Measurements from ENCODE around the gene TRMT10C.
"Not testable (repeated sequence)": the region's sequence is repeated elsewhere in the genome, so short reads cannot be mapped to it uniquely, and the experiment has no call there.

The TRMT10C gene

DNA sequence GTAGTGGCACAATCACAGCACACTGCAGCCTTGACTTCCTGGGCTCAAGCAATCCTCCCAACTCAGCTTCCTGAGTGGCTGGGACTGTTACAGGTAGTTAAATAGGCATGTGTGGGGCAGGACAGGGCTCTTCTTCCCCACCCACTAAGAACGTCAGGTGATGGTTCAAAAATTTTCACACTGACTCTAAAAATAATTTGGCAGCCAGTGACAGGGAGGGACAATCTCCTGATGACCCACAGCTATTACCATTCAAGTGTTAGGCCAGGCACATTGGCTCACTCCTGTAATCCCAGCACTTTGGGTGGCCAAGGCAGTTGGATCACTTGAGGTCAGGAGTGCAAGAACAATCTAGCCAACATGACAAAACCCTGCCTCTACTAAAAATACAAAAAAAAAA, 12.2 kb upstream of the TRMT10C start:
- no peak for DNase-seq

DNA sequence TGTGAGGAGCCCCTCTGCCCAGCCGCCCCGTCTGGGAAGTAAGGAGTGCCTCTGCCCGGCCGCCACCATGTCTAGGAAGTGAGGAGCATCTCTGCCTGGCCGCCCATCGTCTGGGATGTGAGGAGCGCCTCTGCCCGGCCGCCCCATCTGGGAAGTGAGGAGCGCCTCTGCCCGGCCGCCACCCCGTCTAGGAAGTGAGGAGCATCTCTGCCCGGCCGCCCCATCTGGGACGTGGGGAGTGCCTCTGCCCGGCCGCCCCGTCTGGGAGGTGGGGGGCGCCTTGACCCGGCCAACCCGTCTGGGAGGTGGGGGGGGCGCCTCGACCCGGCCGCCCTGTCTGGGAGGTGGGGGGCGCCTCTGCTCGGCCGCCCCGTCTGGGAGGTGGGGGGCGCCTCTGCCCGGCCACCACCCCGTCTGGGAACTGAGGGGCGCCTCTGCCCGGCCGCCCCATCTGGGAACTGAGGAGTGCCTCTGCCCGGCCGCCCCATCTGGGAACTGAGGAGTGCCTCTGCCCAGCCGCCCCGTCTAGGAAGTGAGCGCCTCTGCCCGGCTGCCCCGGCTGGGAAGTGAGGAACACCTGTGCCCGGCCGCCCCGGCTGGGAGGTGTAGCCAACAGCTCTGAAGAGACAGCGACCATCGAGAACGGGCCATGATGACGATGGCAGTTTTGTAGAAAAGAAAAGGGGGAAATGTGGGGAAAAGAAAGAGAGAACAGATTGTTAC, 10.1 kb upstream of the TRMT10C start:
- DNase-seq, result not testable (repeated sequence)

DNA sequence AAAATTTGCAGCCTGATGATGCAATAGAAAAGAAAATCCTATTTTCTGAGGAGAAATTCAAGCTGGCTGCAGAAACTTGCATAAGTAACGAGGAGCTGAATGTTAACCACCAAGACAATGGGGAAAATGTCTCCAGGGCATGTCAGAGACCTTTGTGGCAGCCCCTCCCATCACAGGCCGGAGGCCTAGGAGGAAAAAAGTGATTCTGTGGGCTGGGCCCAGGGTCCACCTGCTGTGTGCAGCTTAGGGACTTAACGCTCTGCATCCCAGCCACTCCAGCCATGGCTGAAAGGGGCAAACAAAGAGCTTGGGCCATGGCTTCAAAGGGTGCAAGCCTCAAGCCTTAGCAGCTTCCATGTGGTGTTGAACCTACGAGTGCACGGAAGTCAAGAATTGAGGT, 8.3 kb upstream of the TRMT10C start:
- not testable (repeated sequence) for DNase-seq

DNA sequence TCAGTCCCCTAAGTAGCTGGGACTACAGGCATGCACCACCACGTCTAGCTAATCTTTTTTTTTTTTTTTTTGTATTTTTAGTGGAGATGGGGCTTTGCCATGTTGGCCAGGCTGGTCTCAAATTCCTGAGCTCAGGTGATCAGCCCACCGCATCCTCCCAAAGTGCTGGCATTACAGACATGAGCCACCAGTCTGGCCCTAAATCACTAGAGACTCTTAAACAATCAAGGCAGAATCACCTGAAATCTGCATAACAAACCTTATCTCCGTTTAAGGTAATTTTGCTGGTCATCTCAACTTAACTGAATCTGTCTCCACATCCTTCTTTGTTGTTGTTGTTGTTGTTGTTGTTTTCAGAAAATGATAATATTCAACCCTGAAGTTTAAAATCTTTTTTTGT, 5.6 kb upstream of the TRMT10C start:
- DNase-seq, result no peak

DNA sequence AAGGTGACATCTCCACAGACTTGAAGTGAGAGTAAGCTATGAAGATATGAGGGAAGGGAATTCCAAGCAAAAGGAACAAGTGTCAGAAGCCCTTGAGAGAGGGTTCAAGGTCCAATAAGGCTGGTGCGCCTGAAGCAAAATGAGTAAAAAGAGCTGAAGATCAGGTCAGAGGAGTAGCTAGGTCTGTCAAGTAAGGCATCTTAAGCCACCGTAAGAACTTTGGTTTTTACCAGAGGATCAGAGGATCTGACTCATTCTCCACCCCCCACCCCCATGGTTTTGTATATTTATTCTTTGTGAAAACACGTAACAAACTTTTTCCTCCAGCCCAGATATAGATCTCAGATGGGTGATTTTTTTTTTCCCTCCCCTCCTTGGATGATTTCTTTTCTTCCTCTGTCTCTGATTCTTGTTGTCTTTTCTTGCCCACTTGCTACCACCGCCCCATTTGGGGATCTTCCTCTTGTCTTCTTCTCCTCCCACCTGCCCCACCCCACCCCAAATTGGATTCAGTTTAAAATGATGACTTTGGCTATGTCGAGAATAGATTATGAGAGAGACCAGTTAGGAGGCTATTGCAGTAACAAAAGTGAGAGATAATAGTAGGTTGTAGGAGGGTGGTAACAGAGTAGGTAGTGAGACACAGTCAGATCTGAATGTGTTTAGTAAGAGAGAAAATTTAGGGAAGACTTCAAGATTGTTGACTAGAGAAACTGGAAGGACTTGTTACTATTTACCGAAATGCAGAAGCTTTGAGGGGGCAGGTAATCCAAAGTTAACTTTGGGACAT, 6.1 kb downstream of the TRMT10C start:
- no peak for DNase-seq

DNA sequence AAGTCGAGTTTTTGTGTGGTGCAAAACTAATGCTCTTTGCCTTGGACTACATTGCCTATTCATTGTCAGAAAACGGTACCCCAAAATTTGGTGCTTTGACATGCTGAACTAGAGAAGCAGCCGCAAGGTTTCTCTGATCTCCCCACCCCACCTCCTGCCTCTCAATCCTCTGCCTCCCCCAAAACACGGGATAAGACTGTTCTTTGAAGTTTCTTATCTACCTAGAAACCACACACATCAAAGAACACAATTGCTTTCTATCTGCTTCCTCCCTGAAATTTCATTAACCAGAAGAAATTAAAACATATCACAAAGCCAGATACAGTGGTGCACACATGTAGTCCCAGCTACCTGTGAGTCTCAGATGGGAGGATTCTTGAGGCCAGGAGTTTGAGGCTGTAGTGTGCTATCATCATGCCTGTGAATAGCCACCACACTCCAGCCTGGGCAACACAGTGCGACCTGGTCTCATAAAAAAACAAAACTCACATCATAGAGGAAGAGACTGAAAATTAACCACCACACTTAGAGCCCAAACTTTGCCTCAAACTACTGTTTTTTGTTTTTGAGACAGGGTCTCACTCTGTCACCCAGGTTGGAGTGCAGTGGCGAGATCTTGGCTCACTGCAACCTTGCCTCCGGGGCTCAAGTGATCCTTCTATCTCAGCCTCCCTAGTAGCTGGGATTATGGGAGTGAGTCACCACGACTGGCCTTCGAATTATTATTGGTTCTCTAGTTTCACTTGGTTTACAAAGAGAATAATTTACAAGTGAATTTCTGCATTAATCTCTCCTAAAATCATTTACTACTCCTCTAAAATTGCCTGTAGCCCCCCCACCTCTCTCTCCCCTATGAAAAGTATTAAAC, 9.6 kb downstream of the TRMT10C start:
- no peak for DNase-seq

DNA sequence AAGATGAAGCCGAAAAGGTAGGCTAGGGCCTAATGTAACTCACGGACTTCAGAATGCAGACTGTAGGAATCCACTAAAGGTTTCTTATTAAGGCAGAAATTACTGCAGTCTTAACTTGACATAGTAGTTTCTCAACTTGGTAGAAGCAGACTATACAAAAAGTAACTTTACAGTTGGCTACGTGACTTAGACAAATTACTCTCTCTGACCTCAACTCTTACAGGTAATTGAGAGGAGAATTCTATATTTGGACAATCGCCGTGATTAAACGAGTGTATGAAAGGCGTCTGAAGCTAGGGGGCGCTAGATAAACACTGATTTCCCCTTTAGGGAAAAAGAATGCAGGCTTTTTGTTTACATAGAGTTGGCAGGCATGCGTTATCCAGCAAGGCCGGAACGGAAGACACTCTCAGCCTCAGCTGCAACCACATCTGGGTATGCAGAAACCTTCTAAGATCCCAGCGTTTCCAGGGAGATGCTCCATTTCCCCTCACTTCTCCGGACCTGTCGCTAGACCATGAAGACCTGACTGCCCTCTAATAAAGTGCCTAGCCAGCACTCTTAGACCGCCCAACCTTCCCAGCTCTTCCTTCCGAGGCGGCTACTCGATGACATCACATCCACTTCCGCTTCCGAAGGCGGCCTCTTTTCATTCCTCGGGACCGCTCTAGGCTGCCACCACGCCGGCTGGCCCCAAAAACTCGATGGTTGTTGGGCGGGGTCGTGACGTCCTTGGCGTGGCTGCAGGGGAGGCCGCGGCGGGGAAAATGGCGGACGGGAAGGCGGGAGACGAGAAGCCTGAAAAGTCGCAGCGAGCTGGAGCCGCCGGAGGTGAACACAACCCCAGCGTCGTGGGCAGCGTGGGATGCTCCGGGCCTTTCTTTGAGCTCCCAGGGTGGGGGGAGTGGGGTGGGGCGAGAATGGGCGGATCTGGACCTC, 12.1 kb downstream of the TRMT10C start, which contains the start of gene PCNP:
PCNP (plus strand) TSS at position 732 of the 939 bp plus-strand sequence; CDS start at position 768, 36 bp downstream.
- DNase-seq, result peak; percentile 96

DNA sequence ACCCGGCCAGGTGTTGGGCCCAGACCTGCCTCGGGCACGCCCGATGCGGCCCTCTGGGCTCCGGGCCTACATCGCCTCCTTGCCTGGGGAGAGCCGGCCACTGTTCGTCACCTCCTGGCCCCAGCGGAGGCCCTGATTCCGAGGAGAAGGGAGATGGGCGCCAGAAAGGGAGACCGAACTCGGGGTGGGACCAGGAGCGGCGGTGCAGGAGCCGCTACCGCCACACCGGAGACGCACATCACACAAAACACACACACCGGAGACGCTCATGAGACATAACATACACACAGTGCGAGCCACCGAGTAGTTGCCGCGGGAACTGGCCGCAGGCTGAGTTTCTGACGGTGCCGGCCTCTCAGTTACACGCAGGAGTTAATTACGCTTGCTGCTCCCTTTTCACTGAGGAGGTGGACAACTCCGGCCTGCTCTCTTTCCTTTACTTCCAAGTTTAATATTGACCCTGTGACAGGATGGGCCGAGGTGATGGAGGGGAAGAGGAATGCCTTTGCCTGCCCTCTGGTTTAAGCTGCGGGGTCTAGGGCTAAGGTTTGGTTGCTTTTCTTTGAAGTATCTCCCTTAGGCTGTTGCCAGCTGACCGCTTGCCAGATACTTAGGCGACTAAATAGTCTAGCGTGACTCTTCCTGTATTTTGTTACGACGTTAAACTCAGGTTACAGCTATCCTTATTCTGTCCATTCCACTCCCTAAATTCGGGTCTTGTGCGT, 12.9 kb downstream of the TRMT10C start:
- peak; percentile 14 for DNase-seq

DNA sequence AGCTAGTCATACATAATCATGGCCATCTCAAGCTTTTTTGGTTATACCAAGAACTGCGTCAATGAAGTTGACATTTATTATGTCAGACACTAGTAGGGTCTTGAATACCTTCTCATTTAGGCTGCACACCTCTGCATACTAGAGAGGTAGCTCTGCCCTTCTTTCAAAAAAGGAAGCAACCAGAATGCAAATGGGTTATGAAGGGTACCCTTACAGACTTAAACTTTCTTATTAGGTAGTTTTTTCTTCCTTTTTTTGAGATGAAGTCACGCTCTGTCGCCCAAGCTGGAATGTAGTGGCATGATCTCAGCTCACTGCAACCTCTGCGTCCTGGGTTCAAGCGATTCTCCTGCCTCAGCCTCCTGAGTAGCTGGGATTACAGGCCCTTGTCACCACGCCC, 15.6 kb downstream of the TRMT10C start:
- no peak for DNase-seq

DNA sequence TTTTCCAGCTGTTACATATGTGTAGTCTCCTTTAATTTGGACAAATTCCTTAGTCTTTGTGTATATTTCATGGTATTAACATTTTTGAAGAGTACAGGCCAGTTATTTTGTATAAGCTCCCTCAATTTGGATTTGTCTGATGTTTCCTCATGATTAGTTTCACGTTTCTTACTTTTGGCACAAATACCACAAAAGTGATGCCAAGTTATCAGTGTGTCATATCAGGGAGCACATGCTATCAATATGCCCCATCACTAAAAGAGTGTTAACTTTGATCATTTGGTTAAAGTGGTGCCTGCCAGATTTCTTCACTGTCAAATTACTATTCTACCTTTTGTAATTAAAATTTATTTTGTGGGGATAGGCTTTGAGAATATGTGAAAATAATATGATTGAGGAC, 26.9 kb downstream of the TRMT10C start:
- no peak for DNase-seq

DNA sequence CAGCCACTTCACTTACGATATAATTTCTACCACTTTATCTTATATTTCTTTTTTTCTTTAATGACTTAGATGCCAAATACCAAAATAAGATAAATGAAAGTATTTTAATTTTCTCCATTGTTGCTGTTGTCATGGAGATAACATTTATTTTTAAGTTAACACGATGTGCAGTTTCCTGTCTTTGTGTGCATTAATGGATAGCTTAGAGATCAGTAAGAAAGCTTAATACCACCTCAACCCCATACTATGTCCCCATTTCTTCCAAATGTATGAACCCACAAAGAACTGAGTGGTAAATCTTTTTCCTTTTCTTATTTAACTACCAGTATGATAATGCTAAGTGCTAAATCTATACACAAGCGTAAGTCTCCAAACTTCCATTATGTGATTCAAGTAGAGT, 29.4 kb downstream of the TRMT10C start:
- DNase-seq, result no peak

DNA sequence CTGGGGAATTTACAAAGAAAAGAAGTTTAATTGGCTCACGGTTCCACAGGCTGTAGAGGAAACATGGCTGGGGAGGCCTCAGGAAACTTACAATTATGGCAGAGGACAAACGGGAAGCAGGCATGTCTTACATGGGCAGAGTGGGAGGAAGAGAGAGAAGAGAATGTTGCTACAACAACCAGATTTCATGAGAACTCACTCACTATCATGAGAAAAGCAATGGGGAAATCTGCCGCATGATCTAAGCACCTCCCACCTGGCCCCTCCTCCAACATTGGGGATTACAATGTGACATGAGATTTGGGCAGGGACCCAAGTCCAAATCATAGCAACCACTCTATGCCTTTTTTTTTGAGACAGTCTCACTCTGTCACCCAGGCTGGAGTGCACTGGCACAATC, 41.1 kb downstream of the TRMT10C start:
- DNase-seq, result no peak

DNA sequence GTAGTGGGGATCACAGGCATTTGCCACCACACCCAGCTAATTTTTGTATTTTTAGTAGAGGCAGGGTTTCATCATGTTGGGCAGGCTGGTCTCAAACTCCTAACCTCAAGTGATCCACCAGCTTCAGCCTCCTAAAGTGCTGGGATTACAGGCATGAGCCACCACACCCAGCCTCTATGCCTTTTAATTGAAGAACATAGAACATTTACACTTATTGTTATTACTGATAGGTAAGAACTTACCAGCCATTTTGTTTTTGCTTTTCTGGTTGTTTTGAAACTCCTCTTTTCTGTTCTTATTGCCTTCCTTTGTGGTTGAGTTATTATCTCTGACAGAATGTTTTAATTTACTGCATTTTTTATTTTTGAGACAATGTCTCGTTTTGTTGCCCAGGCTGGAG, 41.5 kb downstream of the TRMT10C start:
- no peak for DNase-seq

DNA sequence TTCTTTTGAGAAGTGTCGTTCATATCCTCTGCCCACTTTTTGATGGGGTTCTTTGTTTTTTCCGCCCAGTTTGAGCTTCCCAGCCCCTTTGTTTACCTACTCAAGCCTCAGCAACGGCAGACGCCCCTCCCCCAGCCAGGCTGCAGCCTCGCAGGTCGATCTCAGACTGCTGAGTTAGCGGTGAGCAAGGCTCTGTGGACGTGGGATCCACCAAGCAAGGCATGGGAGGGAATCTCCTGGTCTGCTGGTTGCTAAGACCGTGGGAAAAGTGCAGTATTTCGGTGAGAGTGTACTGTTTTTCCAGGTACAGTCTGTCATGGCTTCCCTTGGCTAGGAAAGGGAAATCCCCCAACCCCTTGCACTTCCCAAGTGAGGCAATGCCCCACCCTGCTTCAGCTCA, 43.7 kb downstream of the TRMT10C start:
- DNase-seq, result not testable (repeated sequence)

DNA sequence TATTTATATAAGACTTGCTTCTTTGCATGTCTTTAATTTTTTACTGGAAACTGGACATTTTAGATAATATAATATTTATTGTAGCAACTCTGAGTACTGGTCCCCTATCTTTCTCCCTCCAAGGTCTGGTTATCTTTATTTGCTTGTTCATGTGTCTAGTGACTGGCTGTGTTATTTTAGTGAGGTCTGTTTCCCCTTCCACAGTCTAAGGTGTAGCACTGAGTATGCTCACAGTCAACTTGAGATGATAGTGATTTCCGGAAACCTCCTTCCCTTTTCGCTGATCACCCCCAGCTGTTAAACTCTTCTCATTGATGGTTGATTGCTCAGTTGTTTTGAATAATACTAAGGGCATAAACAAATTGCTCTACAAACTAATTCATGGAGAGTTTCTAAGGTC, 49.4 kb downstream of the TRMT10C start:
- no peak for DNase-seq

DNA sequence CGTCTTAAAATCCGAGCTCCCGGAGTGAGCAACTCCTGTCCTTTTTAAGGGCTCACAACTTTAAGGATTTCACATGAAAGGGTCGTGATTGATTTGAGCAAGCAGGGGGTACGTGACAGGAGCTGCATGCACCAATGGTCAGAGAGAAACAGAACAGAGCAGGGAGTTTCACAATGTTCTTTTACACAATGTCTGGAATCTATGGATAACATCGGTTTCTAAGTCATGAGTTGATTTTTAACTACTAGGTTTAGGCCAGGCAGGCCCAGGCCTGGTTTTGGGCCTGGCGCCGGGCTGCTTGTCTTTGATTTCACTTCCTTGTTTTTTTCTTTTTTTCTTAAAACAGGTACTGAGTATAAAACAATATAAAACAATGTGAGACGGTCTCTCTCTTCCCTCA, 51.3 kb downstream of the TRMT10C start:
- DNase-seq, result not testable (repeated sequence)

DNA sequence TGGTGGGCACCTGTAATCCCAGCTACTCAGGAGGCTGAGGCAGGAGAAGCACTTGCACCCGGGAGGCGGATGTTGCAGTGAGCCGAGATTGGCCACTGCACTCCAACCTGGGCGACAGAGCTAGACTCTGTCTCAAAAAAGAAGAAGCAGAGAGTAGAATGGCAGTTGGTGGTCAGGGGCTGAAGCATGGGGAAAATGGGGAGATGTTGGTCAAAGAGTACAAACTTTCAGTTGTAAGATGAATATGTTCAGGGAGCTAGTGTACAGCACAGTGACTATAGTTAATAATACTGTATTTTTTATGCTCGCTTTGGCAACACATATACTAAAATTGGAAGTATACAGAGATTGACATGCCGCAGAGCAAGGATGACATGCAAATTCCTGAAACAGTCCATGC, 53.9 kb downstream of the TRMT10C start:
- DNase-seq, result no peak
